ENCODE results near the gene BTBD3.

Gene BTBD3

DNA sequence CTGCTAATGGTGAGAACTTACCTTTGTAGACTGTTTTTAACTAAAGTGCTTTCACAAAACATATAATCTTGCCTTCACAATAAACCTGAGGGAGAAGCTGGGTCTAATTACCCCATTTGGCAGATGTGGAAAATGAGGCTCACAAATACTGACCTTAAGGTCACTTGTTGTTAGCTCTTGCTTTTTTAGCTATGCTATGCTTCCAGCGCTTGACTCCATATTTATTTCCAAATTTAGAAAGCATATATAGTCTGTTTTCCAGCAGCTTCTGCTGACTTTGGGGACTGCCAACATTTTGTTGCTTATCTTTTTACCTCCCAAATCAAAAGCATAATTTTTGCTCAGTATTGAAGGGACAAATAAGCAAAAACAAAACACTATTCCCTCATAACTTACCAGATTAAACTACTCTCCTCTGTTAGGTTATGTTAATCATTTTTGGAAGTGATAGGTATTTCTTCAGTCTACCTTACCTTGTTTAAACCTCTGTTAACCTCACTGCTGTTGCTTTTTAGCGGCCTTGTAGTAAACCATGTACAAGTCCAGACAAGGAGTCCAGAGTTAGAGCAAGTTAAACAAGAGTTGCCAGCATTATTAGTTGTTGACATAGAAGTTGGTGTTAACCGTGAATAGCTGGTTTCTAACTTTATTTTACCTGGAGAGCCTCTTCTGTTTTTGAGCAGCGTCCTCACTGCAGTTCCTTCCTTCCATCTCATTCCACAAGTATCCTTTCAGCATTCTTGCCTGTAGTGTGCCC, 4.9 kb upstream of the BTBD3 start:
- DNase-seq = no peak

DNA sequence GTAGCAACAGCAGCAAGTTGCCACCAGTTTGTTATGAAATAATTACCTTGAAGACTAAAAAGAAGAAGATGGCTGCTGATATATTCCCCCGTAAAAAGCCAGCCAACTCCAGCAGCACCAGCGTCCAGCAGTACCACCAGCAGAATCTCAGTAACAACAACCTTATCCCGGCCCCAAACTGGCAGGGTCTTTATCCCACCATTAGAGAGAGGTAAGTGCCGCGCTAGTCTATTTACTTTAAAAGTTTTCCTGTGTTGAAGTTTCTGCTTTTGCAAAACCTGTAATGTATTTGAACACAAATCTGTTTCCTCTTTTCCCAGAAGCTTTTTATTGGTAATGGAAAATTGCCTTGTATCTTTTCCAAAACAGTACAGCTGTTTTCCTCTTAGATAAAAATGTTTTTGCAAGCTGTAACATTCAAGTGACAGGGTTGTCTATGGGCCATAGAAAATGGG, 725 bp downstream of the BTBD3 start:
- peak in 3 of 56 donors; percentile 5 to 49 (median 16) for DNase-seq

DNA sequence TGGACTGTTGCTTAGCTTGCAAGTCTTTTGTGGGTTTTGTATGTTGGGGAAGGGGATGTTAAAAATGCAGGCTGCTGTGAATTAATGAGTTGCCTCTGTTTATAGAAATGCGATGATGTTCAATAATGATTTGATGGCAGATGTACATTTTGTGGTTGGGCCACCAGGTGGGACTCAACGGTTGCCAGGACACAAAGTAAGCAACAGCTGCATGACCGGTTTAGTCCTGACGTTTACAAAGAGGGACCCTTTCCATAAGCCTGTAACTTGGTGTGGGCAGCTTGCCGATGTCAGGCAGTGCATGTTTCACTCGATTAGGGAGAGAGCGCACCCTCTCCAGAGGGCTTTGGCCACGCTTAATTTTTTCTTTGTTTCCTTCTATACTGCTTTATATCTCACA, 1.3 kb downstream of the BTBD3 start:
- DNase-seq = peak in 22 of 56 donors; percentile 7 to 55 (median 38)

DNA sequence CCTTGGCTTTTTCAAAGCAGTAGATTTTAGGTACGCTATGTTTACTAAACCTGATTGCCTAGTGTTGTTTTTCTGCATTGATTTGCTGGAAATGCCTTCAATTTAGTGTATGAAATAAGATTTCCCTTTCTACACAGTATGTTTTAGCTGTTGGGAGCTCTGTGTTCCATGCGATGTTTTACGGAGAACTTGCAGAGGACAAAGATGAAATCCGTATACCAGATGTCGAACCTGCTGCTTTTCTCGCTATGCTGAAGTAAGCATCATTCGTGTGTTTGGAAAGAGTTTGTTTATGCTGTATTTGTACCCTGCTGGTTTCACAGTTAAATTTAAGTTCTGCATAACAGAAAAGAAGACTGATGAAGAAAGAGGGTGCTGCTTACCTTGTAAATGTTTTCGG, 1.9 kb downstream of the BTBD3 start:
- DNase-seq = peak in 1 of 56 donors; percentile 20

DNA sequence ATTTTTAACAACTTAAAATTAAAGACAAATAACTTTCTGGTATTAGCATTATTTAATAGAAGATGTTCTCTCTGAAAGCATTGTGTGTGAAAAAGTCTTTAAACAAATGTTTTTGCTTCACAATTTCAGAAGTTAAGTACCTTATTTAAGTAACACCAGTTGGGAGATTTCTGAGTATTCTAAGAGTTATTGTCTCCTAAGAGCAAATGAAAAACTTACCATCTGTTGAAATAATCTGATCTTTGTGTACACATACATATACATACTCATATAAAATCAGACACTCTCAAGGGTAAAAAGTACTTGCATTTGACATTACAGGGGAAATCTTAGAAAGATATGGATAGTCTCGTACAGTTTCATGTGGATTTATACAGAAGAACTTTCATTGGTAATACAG, 2.4 kb downstream of the BTBD3 start:
- DNase-seq = no peak

DNA sequence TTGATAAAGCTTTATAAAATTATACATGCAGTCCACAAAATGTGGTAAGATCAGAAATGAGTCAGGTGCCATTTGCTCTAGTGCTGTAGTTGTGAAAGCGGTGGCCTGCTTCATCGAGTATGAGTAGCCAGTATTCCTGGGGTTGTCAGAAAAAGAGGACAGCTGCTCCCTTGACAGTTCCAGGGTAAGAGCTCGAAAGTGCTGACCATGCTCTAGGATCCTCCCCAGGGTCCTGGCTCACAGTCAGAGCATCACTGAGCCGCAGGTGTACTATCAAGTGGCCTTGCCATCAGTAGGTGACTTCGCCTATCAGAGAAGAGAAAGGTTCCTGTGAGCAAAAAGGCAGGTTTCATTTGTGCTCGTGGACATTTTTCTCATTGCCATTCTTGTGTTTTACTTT, 3.6 kb downstream of the BTBD3 start:
- DNase-seq = peak in 1 of 56 donors; percentile 16

DNA sequence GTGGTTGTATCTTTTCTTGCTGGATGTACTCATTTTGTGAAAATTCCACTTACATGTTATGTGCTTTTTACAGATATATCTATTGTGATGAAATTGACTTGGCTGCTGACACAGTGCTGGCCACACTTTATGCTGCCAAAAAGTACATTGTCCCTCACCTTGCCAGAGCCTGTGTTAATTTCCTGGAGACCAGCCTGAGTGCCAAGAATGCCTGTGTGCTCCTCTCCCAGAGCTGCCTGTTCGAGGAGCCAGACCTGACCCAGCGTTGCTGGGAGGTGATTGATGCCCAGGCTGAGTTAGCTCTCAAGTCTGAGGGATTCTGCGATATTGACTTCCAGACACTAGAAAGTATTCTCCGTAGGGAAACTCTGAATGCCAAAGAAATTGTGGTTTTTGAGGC, 4.9 kb downstream of the BTBD3 start:
- no peak for DNase-seq

DNA sequence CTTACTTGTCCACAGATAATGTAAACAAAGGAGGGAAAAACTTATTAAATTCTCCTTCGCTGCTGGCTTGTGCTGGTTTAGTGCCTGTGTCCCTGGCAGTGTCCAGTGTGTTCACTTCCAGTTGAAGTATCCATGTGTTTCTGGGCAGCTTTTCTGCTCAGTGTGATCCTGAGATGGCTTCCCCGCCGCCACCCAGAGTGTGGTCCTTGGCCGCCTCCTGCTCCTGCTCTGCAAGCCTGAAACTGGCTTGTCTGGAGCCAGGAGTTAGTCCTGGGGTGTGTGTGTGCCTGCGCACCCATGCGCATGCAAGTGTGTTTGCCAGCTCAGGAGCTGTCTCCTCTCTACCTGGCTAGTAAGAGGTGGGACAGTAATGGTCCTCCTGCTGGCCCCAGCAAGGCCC, 7.2 kb downstream of the BTBD3 start:
- DNase-seq = peak in 3 of 56 donors; percentile 14 to 26 (median 22)

DNA sequence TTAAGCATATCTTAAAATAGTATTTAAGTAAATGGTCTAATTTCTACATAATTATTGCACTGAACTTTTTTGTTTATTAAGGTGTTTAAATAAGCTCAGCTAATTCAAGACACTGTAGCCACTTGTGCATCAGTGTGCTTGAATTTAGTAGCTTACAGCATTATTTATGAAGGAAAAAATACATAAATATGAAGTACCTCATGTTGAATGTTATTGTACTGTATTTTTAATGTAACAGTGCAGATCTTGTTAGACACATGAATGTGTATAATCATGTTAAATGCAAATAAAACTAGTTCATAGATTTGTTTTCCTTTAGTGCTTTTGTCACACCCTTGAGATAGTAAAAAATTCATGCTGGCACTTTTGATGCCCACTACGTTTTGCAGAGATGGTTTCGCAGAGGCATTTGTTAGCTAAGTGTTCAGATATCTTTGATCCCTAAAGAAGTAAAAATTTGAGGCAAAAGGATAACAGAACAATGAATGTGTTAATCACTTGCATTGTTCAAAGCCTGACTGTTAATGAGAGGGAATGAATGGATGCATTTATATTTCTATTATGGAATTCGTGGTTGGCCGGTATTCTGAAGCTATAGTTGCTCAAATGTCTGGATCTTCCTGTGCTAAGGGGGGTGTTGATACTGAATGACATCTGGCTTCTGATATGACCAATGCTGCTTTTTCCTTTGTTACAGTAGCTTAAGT, 8.8 kb downstream of the BTBD3 start:
- DNase-seq = no peak

DNA sequence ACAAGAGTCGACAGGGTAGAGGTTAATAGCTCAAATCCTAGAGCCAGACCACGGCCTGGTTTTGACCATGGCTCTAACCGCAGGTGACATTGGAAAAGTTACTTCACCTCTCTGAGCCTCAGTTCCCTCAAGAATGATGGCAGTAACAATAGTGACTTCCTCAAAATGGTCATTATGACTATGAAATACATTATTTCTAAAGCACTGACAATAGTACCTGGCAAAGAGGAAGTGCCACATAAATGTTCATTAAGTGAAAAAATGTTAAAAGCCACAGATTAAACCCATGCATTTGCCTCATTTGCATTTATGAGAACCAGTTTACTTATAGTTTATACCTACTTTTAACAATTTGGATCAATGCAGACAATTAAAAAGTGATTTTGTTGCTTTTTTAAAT, 12.3 kb downstream of the BTBD3 start:
- no peak for DNase-seq

DNA sequence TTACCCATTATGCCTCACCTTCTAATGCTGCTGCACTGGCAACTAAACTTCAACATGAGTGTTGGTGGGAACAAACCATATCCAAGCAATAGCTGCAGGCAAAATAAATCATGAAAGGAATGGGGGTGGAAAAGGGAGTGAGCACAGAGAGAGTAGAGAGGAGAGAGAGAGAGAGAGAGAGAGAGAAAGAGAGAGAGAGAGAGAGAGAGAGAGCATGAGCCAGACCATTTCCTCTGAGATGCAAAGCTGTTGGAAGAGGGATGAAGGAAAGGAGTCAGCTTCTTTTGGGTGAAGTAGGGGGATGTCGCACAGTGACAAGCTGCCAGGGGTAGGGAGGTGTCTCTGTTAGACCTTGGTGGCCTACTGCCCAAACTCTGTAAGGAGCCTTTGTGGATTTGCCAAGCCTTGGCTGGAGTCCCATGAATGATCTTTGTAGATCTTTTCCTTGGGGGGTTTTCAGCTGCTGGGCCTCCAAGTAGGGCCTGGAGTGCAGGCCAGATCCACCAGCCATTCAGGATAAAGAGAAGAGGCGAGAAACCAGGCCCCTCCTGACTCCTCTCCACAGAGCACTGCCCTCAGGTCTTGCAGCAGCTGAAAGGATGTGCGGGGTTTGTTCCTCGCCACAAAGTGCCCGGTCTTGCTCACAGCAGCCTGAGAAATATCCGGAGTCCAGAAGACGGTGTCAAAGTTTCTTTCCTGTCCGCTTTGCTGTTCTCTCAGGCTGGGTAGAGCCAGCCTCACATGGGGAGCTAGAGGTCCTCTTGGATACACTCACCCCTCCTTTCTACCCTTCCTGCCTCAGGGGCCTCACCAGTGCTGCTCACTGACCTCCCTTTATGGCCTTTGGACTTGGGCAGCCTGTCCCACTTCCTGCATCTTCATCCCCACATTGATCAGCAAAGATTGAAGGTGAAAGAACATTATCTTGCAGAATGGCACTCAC, 17.8 kb downstream of the BTBD3 start:
- peak in 3 of 56 donors; percentile 14 to 33 (median 29) for DNase-seq

DNA sequence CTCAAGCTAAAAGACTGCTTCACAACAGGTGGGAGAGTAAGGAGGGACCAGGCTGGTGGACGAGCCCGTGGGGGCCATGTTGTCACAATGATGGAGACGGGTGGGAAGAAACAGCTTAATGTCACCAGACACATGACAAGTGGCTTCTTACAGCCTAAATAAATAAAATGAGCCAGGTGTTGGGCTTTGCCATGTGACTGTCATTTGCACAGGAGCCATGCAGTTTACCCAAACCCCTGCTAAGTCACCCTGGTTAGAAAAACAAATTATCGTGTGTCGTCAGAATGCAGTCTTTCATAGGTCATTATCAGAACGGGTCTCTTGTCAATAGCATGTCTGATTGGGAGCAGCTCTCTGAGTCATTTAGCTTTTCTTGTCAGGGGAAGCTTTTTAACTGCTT, 18.5 kb downstream of the BTBD3 start:
- no peak for DNase-seq

DNA sequence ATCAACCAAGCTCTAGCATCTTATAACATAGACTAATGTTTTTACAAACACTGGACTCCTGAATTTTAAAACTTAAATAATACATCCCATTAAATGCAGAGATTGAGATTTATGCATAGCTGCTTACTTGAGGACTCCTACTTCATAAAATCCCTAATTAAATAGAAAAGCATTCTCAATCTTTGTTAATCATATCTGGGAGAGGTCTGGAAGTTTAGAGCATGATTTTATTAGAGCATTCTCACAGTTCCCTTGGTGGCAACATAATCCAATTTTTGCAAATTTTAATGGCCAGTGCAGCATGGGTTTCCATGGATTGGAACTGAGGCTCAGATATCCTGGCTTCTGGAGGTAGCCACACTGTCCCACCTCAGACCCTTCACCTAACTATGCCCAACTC, 19.5 kb downstream of the BTBD3 start:
- no peak for DNase-seq

DNA sequence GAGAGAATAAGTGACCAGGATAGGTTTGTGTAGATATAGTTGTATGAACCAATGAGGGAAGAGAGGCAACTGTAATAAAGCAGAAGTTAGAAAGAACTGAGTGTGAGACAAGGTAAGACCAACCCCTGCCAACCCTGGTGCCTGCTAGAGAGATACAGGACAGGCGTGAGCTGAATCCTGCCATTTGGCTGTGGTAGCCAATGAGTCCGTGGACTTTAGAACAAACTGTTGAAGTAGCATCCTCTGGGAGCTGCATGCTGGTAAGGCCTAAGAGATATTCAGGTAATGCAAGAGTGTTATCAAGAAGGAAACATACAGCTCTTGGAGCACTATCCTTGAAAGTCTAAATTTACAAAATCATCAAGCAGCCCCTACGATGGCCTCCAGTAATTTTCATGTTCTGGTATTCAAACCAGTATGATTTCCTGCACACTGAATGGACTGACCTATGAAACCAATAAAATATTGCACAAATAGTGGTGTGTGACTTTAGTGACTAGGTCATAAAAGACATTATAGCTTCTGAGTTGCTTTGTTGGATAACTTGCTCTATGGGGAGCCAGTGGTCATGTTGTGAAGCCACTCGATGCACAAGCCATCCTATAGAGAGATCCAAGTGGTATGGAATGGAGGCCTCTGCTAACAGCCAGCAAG, 24.0 kb downstream of the BTBD3 start:
- no peak for DNase-seq

DNA sequence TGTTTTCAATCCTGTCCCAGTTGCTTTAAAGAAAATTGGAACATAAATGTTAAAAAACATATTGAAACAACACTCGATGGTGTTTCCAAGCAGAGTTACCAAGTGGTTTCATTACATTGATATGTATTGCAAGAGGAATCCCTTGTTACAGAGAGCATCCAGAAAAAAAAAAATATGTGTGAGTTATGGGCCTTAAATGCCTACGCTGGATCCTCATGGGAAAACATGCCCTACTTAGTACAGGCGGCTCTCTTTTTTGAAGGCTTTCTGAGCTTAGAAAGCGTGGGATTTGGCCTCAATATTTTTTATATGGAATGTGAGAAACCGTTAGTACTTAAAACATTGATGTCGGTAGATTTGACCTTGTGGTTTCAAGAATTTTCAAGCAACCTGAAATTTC, 26.1 kb downstream of the BTBD3 start:
- DNase-seq = no peak

DNA sequence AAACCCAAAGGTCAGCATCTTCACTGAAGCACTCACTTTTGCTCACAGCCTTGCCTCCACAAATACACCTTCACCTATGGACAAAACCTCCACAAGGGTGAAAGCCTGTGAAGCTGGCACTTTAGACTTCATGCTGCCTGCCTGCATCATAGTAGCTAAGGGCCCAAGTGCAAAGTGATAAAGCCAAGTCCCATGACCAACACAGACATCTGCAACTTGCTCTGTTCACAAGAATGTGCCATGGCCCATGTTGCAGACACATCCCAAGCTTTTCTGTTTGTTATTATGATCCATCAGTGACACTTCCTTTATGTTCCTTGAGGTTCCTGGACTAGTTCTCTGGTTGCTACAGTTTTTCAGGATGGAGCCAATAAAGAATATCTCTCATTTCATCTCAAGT, 31.1 kb downstream of the BTBD3 start:
- no peak for DNase-seq

DNA sequence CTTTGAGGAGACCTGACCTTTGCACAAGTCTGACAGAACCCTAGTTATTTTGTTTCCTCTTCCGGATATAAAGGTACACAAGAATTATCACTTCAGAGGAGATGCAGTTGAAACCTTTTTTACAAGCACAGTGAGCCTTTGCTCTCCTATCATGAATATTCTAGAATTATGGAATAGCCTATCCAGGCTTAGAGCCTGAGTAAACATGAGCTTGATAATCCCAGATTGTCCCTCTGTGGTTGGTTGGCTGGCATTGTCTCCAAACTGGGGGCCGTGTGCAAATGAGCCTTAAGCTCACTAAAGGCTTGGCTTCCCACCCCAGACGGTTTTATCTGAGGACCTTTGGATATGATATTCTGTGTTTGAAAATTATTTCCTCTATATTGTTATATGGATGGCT, 32.0 kb downstream of the BTBD3 start:
- DNase-seq = no peak

DNA sequence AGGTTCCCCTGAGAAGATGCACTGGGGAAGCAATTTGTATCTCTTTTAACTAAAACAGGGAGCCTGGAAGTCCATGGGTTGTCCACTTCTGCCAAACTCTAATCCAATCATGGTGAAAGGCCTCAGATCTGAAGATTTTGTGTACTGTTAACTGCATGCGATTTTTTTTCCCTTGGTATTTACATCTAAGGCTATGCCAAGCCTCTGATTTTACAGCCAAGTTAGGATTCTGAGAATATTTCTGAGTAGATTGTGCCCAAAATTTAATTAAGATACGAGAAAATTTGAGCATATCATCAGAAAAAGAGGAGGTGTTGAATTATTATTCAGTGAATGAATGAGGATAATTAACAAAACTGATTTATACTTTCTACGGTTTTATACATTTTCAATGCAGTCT, 34.0 kb downstream of the BTBD3 start:
- DNase-seq = no peak

DNA sequence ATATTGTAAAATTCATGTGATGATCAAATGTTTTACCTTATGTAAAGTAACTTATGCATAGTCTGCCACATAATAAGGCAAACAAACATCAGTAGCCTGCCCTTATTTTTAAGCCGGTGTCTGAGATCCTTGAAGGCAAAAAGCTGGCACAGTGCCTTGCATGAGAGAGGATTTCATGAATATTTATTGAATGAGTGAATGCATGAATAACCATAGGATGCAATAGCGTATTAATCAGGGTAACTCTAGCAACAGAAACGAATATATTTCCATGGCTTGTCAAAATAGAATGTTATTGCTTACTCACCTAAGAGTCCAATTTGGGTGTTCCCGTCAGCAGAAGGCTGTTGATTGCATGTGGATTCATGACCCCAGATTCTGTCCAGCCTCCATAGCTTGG, 34.9 kb downstream of the BTBD3 start:
- DNase-seq = peak in 2 of 56 donors; percentile 7

DNA sequence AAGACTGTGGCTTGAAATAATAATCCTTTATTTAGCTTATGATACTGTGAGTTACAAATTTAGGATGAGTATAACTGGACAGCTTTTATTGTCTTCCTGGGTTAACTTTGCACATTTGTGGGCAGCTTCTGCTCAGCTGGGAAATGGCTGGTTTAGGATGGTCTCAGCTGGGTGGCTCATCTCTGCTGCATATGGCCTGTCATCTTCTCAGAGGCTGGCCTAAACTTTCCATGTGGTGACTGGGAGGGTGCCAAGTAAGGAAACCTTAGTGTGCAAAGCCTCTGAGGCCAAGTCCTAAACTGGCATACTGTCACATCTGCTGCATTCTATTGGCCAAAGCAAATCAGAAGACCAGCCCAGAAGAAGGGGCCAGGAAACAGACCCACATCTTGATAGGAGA, 40.2 kb downstream of the BTBD3 start:
- DNase-seq = no peak

DNA sequence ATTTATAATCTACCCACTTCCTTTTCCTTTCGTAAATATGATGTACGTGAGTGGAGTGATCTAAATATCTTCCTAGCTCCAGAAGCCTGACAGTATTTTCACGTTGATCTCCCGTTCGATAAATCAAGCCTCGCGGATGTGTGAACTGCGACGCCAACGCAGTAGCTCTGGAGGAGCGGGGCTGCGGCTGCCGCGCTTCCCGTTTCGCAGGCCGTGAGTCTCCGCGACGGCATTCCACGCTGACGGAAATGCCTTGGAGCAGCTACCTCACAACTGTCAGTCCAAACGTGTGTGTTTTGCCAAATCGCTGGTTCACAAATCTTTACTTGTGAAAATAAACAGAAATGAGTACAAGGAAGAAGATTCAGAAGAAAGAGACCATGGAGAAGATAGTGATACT, 41.2 kb downstream of the BTBD3 start:
- no peak for DNase-seq
